ENCODE measurements around the gene MRPL34. TPM values are rescaled to one million over a fixed set of nuclear protein-coding genes. Genes with fewer than 3 reads are reported as not detected.

The MRPL34 gene
- total and polyA plus RNA-seq, 2 donors (not counting 1 experiment from before 2014, with no cell fraction given) = 27.5 to 44.8 TPM

GRCh38 chr19:17352608-17353280, 47.1 kb downstream of the MRPL34 start:
- Histone ChIP-seq H3K27ac (ENCODE audit: insufficient read depth, low read length) (no peak overlapping the region), H3K79me2 (ENCODE audit: control insufficient read depth, insufficient read depth, low read length) (no peaks in the 10 kb centered on the region), H3K4me2 (ENCODE audit: extremely low read depth, insufficient read depth, low read length) (no peak overlapping the region), H3K9ac (ENCODE audit: insufficient read depth, low read length) (no peak overlapping the region), H3K4me3 (replicated peaks in 1 of 4; ENCODE audit: control extremely low read depth in 1 of 4, insufficient read depth in 1 of 4, low read depth in 3 of 4, low read length in 4 of 4) (no peak overlapping the region), H4K20me1 (ENCODE audit: control insufficient read depth, extremely low read depth, insufficient read depth, low read length) (no peaks in the 10 kb centered on the region), H3K27me3 (ENCODE audit: control insufficient read depth, insufficient read depth, low read length) (peaks cover 3% of the 10 kb centered on the region), H3K9me3 (ENCODE audit: control insufficient read depth, insufficient read depth, low read depth, low read length) (no peaks in the 10 kb centered on the region), H3K4me1 (ENCODE audit: control insufficient read depth, extremely low read depth, insufficient read depth, low read length) (no peaks in the 10 kb centered on the region), H2AFZ (ENCODE audit: low read length) (no peak overlapping the region), H3K36me3 (ENCODE audit: control insufficient read depth, insufficient read depth, low read length) (no peaks in the 10 kb centered on the region)
- TF ChIP-seq CTCF (conservative IDR thresholded peaks at IDR 0.05 in 1 of 2, IDR thresholded peaks at IDR 0.05 in 1 of 2; ENCODE audit: low read depth in 1 of 2, low read length in 2 of 2) = no peak
- no peak for TF ChIP-seq EZH2 (IDR thresholded peaks at IDR 0.05; ENCODE audit: low read length, missing control alignments)
- DNase-seq (ENCODE audit: low read depth in 2 of 2) = no peak

- Histone ChIP-seq H3K27ac (ENCODE audit: insufficient read depth, low read length) (no peak overlapping the region), H3K36me3 (ENCODE audit: control insufficient read depth, insufficient read depth, low read length) (no peaks in the 10 kb centered on the region), H3K4me2 (ENCODE audit: extremely low read depth, insufficient read depth, low read length) (no peak overlapping the region), H3K4me1 (ENCODE audit: control insufficient read depth, extremely low read depth, insufficient read depth, low read length) (no peaks in the 10 kb centered on the region), H4K20me1 (ENCODE audit: control insufficient read depth, extremely low read depth, insufficient read depth, low read length) (no peaks in the 10 kb centered on the region), H3K27me3 (ENCODE audit: control insufficient read depth, insufficient read depth, low read length) (peaks cover 3% of the 10 kb centered on the region), H3K79me2 (ENCODE audit: control insufficient read depth, insufficient read depth, low read length) (no peaks in the 10 kb centered on the region), H2AFZ (ENCODE audit: low read length) (no peak overlapping the region), H3K4me3 (replicated peaks in 1 of 4; ENCODE audit: control extremely low read depth in 1 of 4, insufficient read depth in 1 of 4, low read depth in 3 of 4, low read length in 4 of 4) (no peak overlapping the region), H3K9me3 (ENCODE audit: control insufficient read depth, insufficient read depth, low read depth, low read length) (no peaks in the 10 kb centered on the region), H3K9ac (ENCODE audit: insufficient read depth, low read length) (no peak overlapping the region)
- TF ChIP-seq EZH2 (IDR thresholded peaks at IDR 0.05; ENCODE audit: low read length, missing control alignments) = no peak
- TF ChIP-seq CTCF (conservative IDR thresholded peaks at IDR 0.05 in 1 of 2, IDR thresholded peaks at IDR 0.05 in 1 of 2; ENCODE audit: low read depth in 1 of 2, low read length in 2 of 2) = no peak
- no peak for DNase-seq (ENCODE audit: low read depth in 2 of 2)
Measured at GRCh38 chr19:17353386-17353785, 47.7 kb downstream of the MRPL34 start.

Other genes with a start within 250 kb of the MRPL34 start
- 2.0 and 2.1 TPM in 2 replicates for gene HAUS8, start 230.4 kb upstream of the MRPL34 start, total RNA-seq
- 6.7 and 13.8 TPM in 2 replicates for gene HAUS8, start 230.4 kb upstream of the MRPL34 start, polyA plus RNA-seq
- 44.2 and 52.5 TPM in 2 replicates for gene MYO9B, start 230.1 kb upstream of the MRPL34 start, total RNA-seq
- gene MYO9B, start 230.1 kb upstream of the MRPL34 start, polyA plus RNA-seq = 32.5 and 39.5 TPM in 2 replicates
- 23.8 and 26.5 TPM in 2 replicates for gene USE1, start 90.5 kb upstream of the MRPL34 start, total RNA-seq
- 25.8 and 27.1 TPM in 2 replicates for gene USE1, start 90.5 kb upstream of the MRPL34 start, polyA plus RNA-seq
- gene OCEL1, start 79.6 kb upstream of the MRPL34 start, total RNA-seq = 2.6 and 4.6 TPM in 2 replicates
- gene OCEL1, start 79.6 kb upstream of the MRPL34 start, polyA plus RNA-seq = 4.5 and 8.8 TPM in 2 replicates
- 37.0 and 42.4 TPM in 2 replicates for gene NR2F6, start 60.0 kb upstream of the MRPL34 start, total RNA-seq
- 9.6 and 10.4 TPM in 2 replicates for gene NR2F6, start 60.0 kb upstream of the MRPL34 start, polyA plus RNA-seq
- under 0.01 TPM in 1 of 2 replicates, not detected in the other for gene USHBP1, start 41.1 kb upstream of the MRPL34 start, total RNA-seq
- gene USHBP1, start 41.1 kb upstream of the MRPL34 start, polyA plus RNA-seq = not detected in 2 replicates
- 74.3 and 79.4 TPM in 2 replicates for gene BABAM1, start 38.4 kb upstream of the MRPL34 start, total RNA-seq
- gene BABAM1, start 38.4 kb upstream of the MRPL34 start, polyA plus RNA-seq = 68.8 and 81.2 TPM in 2 replicates
- gene ANKLE1, start 24.0 kb upstream of the MRPL34 start, total RNA-seq = 0.17 and 0.26 TPM in 2 replicates
- 0.08 and 0.29 TPM in 2 replicates for gene ANKLE1, start 24.0 kb upstream of the MRPL34 start, polyA plus RNA-seq
- gene ABHD8, start 2.4 kb upstream of the MRPL34 start, total RNA-seq = 10.3 and 16.8 TPM in 2 replicates
- gene ABHD8, start 2.4 kb upstream of the MRPL34 start, polyA plus RNA-seq = 3.9 and 4.8 TPM in 2 replicates
- 8.0 and 17.7 TPM in 2 replicates for gene DDA1, start 3.7 kb downstream of the MRPL34 start, total RNA-seq
- gene DDA1, start 3.7 kb downstream of the MRPL34 start, polyA plus RNA-seq = 42.6 and 63.9 TPM in 2 replicates
- gene ANO8, start 29.0 kb downstream of the MRPL34 start, total RNA-seq = 5.9 TPM in 2 replicates
- gene ANO8, start 29.0 kb downstream of the MRPL34 start, polyA plus RNA-seq = 1.1 and 1.8 TPM in 2 replicates
- 11.1 and 17.2 TPM in 2 replicates for gene GTPBP3, start 31.7 kb downstream of the MRPL34 start, total RNA-seq
- gene GTPBP3, start 31.7 kb downstream of the MRPL34 start, polyA plus RNA-seq = 3.7 and 5.4 TPM in 2 replicates
- gene PLVAP, start 71.5 kb downstream of the MRPL34 start, total RNA-seq = not detected in 2 replicates
- not detected in 2 replicates for gene PLVAP, start 71.5 kb downstream of the MRPL34 start, polyA plus RNA-seq
- not detected in 2 replicates for gene CCDC194, start 88.3 kb downstream of the MRPL34 start, total RNA-seq
- not detected in 2 replicates for gene CCDC194, start 88.3 kb downstream of the MRPL34 start, polyA plus RNA-seq
- 4.3 and 4.6 TPM in 2 replicates for gene BST2, start 99.8 kb downstream of the MRPL34 start, total RNA-seq
- 2.4 and 5.6 TPM in 2 replicates for gene BST2, start 99.8 kb downstream of the MRPL34 start, polyA plus RNA-seq
- 28.0 and 34.7 TPM in 2 replicates for gene MVB12A, start 114.2 kb downstream of the MRPL34 start, total RNA-seq
- gene MVB12A, start 114.2 kb downstream of the MRPL34 start, polyA plus RNA-seq = 24.8 and 26.3 TPM in 2 replicates
- gene TMEM221, start 142.8 kb downstream of the MRPL34 start, total RNA-seq = under 0.01 and 0.17 TPM in 2 replicates
- not detected in 2 replicates for gene TMEM221, start 142.8 kb downstream of the MRPL34 start, polyA plus RNA-seq
- gene NXNL1, start 155.1 kb downstream of the MRPL34 start, total RNA-seq = not detected in 2 replicates
- not detected in 2 replicates for gene NXNL1, start 155.1 kb downstream of the MRPL34 start, polyA plus RNA-seq
- 20.0 and 25.3 TPM in 2 replicates for gene SLC27A1, start 164.7 kb downstream of the MRPL34 start, total RNA-seq
- gene SLC27A1, start 164.7 kb downstream of the MRPL34 start, polyA plus RNA-seq = 3.6 and 4.0 TPM in 2 replicates
- 52.8 and 67.3 TPM in 2 replicates for gene PGLS, start 205.8 kb downstream of the MRPL34 start, total RNA-seq
- 24.0 and 25.9 TPM in 2 replicates for gene PGLS, start 205.8 kb downstream of the MRPL34 start, polyA plus RNA-seq
- 58.6 and 96.9 TPM in 2 replicates for gene COLGALT1, start 249.8 kb downstream of the MRPL34 start, total RNA-seq
- 103 and 108 TPM in 2 replicates for gene COLGALT1, start 249.8 kb downstream of the MRPL34 start, polyA plus RNA-seq